NCI-H2227 (cell line): ENCODE measurements around the gene CFAP46.
"Not testable (repeated sequence)": the region's sequence is repeated elsewhere in the genome, so short reads cannot be mapped to it uniquely, and the experiment has no call there.

Source experiments
- DNase-seq: peaks from one replicate; lab custom pipeline; 2025; ENCODE audit not compliant: unreplicated experiment; lab: John Stamatoyannopoulos, UW

Gene CFAP46

DNA sequence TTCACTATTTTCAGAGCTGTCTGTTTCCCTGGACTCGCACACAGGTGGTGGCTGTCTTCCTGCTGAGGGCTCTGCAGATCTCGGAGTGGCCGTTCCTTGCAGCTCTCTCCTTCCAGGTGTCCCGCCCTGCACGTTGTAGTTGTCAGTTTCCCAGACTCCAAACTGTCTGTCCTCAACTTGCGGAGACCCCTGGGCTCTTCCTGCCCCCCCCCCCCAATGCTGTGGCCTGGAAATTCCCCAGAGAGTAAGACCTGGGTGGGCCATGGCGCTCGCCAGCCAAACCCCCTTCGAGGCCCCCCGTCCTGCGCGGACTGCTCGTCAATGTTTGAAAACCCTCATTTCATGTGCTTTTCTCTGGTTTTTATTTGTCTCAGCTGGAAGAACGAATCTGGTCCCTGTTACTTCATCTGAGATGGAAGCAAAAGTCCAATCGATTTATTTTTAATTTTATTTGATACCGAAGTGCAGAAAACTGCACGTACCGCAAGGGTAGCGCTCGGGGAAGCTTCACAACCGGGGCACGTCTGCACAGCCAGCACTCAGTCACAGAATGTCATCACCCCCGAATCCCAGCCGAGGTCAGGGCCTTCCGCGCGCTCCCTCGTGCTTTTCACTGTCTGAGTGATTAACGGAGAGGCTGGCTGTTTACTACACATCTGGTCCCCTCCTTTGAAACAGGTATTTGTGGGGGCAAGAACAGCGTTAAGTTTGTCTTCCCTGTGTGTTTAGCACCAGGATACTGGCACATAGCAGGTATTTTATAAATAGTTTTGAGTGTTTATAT, 110.0 kb downstream of the CFAP46 start:
- DNase-seq, result no peak

DNA sequence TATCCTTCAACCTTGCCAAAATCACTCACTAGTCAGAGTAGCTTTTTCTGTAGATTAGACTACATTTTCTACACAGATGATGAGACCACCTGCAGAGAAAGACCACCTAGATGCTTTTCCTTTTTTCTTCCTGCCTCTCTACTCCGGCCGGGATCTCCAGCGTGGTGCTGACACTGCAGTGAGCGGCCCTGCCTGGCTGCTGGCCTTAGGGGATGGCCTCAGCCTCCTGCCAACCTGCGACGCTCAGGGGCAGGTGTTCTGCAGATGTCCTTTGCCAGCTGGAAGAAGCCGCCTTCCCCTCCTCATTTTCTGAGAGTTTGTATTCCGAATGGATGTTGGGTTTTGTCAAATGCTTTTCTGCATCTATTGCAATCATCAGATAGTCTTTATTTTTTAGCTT, 113.0 kb downstream of the CFAP46 start:
- DNase-seq, result no peak

DNA sequence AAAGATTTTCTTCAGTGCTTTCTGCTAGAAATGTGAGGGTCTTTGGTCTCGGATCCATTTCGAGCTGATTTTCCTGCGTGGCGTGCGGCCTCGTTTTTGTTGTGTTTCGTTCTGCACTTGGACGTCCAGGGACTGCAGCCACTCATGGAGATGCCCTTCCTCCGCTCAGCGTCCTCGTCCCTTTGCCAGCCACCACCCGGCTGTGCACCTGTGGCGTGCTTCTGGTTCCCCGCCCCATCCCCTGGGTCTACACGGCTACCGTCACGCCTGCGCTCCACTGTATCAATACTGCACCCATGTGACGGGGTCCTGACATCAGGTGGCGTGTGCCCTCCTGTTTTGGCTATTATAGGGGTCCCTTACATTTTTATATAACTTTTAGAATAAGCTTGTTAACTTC, 113.7 kb downstream of the CFAP46 start:
- DNase-seq, result no peak

DNA sequence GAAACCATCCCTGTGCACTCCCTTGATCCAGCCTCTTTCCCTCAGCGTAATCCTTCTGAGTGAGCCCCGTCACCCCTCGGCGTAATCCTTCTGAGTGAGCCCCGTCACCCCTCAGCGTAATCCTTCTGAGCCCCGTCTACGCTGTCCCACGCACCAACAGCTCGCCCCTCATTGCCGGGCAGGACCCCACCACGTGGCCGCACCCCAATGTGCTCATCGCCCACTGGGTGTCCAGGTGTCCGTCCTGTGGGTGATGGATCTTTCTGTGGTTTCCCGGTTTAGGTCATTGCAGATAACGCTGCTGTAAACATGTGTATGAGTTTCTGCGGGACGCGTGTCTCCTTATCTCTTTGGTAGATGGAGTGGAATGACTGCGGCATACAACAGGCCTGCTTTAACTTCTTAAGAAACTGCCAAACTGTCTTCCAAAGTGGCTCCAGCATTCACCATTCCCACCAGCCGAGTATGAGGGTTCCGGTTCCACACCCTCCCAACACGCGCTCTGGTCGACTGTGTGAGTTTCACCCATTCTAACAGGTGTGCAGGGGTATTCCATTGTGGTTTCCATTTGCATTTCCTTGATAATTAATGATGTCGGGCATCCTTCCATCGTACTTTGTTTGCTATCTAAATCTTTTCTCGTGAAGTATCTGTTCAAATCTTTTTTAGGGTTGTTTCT, 114.4 kb downstream of the CFAP46 start:
- DNase-seq, result no peak

DNA sequence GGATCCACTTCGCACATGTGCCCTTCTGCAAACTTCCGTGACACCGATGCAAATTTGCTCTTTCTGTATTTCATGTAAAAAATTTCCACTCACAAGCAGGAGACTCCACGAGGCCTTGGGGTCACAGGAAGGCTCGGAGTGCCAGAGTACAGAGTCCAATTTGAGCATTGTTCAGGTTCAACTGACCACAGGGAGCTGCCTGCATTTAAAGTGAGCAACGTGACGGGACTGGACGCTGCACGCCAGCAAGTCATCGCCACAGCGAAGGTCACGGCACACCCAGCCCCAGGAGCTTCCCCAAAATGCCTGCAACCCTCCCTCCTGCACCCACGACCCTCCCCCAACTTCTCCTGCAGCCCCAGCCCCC, 115.0 kb downstream of the CFAP46 start:
- DNase-seq, result no peak

DNA sequence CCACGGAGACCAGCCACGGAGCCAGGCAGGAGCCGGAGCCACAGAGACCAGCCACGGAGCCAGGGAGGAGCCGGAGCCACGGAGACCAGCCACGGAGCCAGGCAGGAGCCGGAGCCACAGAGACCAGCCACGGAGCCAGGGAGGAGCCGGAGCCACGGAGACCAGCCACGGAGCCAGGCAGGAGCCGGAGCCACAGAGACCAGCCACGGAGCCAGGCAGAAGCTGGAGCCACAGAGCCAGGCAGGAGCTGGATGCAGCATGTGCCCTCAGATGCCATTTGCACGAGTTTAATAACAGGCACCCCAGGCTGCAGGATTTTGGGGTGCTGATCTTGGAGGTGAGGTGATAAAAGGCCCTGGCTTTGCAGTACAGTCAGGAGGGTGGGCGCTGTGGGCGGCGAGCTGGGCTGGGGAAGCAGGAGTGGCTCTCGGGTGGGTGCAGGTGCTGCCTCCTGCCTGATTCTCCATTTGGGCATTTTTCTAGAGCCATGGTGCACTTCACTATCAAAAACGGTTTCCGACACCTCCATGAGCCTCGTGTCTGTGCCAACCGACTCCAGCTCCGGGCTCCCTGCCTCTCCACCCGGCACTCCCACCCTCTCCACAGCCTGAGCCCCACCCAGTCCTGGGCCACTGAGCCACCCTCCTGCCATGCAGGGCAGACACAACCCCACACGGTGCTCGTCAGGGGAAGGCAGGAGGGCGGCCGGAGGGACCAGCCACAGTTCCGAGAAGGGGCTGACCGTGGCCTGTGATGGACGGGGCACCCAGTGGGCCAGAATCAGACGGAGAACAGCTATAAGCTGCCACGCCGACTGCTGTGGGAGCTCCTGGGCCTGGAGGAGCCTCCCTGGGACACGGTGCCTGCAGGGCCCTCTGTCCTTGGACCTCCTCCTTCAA, 115.6 kb downstream of the CFAP46 start:
- no peak for DNase-seq

DNA sequence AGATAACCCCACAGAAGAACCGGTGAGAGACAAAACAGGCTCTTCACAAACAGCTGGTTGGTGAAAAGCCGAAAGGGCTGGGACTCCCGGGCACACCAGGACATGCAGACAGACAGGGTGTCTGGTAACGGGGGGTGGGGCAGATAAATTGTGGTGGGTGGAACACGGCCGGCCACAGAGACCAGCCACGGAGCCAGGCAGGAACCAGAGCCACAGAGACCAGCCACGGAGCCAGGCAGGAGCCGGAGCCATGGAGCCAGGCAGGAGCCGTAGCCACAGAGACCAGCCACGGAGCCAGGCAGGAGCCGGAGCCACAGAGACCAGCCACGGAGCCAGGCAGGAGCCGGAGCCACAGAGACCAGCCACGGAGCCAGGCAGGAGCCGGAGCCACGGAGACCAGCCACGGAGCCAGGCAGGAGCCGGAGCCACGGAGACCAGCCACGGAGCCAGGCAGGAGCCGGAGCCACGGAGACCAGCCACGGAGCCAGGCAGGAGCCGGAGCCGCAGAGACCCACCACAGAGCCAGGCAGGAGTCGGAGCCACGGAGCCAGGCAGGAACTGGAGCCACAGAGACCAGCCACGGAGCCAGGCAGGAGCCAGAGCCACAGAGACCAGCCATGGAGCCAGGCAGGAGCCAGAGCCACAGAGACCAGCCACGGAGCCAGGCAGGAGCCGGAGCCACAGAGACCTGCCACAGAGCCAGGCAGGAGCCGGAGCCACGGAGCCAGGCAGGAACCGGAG, 116.4 kb downstream of the CFAP46 start:
- DNase-seq, result not testable (repeated sequence)

DNA sequence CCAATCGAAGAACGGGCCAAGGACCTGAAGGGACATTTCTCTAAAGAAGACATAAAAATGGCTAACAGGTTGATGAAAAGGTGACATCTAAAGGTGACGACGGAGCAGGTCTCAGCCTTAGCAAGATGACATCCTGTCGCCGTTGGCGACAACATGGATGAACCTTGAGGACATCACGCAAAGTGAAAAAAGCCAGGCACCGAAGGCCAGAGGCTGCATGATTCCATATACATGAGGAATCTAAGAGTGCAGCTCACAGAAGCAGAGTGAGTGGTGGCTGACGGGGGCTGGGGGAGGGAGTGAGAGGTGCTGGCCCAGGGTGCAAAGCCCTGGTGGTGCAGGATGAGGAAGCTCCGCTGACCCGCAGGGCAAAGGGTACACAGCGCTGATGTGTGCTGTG, 122.3 kb downstream of the CFAP46 start:
- no peak for DNase-seq

DNA sequence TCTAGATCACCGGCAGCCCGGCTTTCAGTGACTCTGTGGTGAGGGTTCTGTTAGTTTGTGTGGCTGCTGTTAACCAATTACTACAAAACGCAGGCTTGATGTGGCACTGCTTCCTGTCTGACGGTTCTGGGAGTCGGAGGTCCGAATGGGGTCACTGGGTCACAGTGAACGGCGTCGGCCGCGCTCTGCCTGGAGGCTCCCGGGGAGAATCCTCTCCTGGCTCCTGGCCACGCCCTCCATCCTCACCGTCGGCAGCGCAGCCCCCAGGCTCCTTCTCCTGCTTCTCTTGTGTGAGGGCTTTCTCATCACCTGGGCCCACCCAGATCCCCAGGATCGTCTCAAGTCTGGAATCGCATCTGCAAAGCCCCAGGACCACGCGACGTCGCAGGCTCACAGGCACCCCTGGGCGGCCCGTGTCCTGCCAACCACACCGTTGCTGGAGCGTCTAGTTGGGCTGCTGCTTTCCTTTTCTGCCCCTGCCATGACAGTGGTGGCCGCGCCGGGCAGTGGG, 124.6 kb downstream of the CFAP46 start:
- DNase-seq, result no peak

DNA sequence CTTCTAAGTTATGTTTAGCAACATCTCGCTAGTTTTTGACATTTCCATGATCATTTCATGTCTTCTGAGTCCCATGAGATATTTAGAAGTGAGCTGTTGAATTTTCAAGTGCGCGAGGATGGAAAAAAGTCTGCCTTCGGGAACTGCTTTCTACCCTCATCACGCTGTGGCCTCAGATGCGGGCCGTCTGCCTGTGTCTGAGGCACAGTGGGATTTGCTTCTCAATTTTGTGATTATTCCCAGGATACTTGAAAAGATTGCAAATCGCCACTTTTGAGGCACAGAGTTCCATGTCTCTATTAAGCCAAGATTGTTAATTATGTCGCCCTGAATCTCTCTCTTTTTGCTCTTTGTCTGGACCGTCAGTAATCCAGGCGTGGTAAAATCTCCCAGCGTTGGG, 125.7 kb downstream of the CFAP46 start:
- no peak for DNase-seq

DNA sequence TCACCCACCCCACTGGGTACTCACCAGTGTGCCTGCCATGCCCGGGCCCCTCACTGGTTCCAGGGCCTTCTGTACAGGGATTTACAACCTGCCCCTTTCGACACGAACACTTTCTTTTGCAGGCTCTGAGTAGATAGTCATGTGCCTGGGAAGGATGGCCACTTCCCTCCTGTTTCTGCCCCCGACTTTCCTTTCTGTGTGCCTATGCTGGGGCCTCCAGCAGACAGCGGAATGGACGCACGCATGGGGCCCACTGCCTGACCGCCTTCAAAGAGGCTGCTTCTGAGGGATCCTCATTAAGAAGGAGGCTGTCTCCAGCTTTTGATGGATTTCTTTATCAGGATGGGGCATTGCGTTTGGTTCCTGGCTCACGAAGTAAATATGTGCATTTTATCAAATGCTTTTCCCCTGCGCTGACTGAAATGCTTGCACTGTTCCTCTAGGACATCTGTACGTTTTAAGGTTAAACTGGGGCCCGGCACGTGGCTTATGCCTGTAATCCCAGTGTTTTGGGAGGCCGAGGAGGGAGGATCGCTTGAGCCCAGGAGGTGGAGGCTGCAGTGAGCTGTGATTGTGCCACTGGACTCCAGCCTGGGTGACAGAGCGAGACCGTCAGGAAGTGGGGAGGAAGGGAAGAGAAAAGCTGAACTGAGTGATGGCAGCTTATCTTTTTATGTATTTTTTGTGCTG, 127.1 kb downstream of the CFAP46 start:
- no peak for DNase-seq

DNA sequence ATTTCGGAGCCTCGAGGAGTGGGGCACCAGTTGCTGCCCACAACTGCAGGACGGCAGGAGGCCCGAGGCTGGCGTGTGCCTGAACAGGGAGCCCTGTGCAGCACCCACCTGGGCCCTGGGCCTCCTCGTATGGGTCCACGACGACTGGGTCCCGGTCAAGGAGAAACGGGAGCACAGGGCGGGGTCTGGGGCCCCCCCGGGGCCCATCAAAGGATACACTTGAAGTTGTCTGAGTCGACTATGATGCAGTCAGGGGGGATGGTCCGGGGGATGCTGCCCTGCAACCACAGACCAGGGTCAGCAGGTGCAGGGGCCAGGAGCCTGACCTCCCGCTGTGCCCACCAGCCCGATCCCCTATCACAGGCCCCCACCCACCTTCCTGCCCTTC, 127.9 kb downstream of the CFAP46 start:
- DNase-seq, result no peak

DNA sequence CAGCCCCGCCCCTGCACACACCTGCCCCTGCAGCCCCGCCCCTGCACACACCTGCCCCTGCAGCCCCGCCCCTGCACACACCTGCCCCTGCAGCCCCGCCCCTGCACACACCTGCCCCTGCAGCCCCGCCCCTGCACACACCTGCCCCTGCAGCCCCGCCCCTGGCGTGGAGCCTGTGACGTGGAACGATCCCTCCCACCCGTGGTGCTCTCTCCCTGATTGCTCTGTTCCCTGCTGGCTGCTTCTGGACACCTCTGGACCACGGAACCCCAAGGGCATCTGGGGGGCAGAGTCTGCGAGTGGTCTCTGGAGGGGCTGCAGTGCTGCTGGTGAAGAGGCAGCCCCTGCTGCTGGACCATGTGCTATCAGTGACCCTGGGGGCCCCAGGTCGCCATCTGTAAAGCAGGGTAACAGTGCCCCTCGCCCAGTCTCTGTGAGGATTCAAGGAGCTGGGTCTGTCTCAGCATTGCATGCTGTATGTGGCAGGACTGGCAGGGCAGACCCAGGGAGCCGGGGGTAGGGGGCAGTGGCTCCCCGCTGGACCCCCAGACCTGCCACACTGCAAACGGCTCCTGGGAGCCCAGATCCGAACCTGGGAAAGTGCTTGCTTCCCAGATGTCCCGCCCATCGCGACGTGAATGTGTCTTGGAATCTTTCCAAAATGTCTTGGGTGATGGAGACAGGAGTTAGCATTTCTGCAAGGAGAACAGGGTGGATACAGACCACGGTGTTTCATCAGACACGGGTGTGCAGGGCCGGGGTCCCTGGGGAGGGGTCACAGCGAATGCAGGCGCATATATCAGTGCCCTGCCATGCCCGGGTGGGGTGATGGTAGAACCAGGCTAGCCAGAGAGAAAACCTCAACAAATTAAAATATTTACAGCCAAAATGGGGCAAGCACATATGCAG, 128.6 kb downstream of the CFAP46 start:
- no peak for DNase-seq

DNA sequence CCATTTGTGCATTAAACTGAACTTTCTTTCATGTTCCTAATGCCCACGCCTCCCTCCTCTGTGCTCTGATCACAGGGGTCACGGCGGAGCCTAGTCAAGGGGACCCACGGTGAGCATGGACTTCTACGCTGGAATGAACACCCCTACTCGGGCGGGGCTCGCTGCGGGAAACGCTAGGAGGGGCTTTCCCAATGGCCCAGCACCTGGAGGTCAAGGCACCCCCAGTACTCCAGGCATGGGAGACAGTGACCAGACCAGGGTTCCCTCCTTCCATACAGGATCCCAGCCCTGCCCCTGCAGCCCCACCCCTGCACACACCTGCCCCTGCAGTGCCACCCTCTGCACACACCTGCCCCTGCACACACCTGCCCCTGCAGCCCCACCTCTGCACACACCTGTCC, 129.4 kb downstream of the CFAP46 start:
- DNase-seq, result no peak

DNA sequence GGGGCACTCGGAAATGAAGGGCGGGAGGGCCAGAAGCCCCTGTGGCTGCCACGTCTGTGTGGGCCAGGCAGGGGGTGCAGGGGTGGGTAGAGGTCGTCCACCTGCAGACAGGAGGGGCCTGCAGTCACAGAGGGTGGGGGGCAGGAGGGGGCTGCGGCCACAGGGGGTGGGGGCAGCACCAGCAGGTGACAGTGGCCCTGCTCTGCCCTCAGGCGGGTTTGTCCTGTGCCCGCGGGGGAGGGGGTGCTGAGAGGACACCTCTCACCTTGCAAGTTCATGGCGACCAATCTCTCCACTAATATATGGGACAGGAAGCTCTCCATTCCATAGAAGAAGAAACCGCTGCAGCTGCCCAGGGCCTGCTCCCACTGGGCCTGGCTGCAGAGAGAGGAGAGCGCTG, 129.8 kb downstream of the CFAP46 start:
- no peak for DNase-seq

DNA sequence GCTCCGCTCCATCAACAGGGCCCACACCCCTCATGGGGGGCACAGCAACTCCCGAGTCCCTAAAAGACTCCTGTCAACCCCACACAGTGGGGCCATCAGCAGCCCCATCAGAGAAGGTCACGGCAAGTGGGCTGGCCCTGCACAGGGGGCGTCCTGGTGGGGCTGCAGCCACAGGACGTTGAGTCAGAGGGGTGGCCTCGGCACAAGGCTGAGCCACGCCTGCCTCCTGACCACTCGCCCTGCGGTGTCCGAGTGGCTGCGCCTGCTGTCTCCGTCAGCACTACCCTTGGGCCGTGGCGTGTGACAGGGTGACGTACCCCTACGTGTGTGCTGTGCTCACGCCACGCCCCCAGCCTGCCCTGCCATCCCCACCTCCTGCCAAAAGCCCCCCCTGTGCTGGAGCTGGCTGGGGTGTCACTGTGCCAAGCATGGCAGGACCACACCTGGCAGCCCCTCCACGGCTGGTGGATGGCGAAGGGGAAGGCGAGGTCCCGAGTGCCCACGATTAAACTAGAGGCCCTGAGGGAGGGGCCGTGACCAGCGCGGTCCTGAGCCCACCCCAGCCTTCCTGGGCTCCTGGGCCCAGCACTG, 130.4 kb downstream of the CFAP46 start:
- DNase-seq, result no peak

DNA sequence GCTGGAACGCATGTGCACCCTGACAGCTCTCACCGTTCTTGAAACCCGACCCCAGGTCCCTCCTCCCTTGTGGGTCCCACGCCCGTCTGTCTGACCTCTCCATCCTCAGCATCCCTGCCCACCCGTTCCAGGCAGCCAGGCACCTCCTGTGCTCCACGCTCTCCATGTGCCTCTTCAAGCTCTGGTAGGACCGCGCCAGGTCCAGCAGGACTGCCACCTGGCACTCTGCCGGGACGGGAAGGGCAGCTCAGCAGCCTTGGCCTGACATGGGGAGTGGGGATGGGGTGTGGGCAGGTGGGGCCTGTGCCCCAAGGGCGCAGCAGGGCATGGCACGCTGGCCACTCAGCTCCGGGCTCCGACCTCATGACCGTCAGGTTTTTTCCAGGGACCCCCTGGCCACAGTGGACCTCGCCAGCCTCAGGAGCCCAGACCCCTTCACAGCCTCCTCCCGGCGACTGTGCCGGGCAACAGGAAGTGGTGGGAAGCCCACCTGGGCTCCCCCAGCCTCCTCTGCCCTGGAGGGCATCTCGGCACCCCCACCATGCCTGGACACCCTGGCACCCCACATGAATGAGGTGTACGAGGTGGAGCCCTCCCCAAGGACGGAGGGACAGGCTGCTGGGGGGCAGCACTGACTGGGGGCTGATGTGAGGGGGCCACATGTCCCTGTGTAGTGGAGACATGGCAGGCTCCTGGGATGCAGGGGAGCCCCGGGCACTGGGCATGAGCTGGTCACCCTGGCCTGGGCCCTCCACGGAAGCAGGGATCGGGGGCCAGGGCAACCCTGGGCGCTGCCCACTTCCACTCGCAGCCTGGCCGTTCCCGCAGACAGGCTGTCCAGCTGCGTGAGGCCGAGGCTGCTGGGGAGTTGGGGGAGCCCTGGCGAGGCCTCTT, 131.3 kb downstream of the CFAP46 start:
- no peak for DNase-seq
